HG03280 (cell line): ENCODE results near the gene TRMT2A.
"Not testable (repeated sequence)": the region's sequence is repeated elsewhere in the genome, so short reads cannot be mapped to it uniquely, and the experiment has no call there.

Source experiments
- ATAC-seq: cut with Tn5 transposase; IDR thresholded peaks from one replicate; pipeline ENCODE4 v1.9.1; 2021; ENCODE audit warnings: mild to moderate bottlenecking, moderate library complexity; ENCODE audit not compliant: unreplicated experiment

The TRMT2A gene

DNA sequence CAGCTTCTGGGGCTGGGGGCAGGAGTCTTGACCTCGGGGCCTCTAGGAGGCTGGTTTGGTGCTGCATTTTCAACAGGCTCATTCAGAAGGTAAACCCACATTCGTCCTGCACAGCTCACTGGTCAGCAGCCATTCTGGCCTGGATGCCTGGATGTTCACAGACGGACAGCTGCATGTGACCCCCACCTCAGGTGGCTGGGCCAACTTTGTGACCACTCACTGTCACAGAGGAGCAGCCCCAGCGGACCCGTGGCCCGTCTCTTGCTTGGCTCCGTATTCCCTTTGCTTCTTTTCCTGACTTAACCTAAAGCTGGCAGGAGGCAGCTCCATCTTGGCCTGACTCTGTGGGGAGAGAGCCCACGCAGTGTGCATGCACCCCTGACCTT is 28.8 kb downstream of the TRMT2A start:
- ATAC-seq: no peak

DNA sequence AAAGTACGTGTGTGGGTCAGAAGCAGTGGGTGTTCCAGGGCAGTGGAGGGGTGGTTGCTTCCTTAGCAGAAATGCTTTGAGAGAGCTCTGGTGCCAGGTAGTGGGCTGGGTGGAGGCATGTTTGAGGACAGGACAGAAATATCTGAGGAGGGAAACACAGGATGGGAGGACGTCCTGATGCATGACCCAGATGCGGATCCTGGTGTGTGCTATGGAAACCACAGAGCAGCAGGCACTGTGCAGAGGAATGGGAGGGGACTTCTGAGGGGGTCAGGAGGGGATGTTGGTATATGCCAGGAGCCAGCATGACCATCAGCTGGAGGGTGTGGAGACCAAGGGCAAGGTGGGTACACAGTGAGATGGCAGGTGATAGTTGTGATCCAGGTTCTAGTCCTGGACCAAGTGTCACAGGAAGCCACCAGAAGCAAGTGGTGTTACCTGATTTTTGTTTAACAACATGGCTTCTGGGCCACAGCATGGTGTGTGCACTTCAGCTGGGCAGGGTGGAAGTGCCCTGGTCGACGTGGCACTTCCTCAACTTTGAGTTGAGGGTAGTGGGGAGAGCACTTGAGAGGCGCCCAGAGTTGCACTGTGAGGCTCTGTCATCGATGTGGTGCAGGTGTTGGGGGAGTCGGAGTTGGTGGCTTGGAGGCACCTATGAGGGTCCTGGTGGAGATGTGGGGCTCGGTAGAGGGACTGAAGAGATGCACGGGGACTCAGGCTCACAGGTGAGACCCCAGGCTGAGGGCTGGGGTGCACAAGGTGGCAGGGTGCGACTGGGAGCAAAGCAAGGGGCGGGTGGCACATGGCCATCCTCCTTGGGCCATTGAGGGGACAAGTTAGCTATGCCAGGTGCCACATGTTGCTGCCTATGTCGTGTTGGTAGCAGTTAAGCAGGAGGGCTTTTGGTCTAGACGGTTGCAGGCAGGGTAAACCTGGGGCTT is 29.4 kb downstream of the TRMT2A start:
- ATAC-seq: no peak

DNA sequence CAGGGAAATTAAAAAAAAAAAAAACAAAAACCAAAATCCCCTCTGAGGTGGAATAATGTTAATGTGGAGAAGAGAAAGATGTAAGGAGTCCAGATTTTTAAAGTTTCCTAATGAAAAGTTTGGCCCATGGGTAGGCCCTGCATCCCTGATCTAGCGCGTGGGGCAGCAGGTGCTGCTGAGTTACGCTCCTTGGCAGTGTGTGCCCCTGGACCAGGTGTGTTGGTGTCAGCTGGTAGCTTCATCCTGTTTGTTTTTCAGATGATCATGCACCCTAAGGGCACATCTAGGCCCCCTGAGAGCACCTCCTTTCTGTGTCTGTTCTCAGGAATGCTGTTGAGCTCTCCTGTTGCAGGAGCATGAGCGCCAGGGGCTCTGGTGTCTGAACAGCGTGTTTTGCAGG is 30.3 kb downstream of the TRMT2A start:
- ATAC-seq: no peak

DNA sequence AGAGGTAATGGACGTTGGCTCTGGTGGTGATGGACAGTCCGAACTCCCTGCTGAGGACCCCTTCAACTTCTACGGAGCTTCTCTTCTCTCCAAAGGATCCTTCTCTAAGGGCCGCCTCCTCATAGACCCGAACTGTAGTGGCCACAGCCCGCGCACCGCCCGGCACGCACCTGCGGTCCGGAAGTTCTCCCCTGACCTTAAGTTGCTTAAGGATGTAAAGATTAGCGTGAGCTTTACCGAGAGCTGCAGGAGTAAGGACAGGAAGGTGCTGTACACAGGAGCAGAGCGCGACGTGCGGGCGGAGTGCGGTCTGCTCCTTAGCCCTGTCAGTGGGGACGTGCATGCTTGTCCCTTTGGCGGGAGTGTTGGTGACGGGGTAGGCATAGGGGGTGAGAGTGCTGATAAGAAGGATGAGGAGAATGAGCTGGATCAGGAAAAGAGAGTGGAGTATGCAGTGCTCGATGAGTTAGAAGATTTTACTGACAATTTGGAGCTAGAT is 30.9 kb downstream of the TRMT2A start:
- no peak for ATAC-seq

DNA sequence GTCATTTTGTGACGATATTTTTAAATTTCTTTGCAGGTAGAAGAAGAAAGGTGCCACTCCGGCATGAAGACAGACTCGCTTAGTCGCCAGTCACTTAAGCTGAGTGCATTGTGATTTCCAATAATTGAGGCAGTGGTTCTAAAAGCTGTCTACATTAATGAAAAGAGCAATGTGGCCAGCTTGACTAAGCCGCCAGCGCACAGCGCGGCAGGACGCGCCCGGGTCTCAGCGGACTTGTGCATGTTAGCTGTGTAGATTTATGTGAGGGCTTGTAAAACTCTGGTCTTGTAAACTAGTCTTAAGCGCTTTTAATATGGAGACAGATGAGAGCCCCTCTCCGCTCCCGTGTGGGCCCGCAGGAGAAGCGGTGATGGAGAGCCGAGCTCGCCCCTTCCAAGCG is 31.4 kb downstream of the TRMT2A start:
- ATAC-seq: no peak

DNA sequence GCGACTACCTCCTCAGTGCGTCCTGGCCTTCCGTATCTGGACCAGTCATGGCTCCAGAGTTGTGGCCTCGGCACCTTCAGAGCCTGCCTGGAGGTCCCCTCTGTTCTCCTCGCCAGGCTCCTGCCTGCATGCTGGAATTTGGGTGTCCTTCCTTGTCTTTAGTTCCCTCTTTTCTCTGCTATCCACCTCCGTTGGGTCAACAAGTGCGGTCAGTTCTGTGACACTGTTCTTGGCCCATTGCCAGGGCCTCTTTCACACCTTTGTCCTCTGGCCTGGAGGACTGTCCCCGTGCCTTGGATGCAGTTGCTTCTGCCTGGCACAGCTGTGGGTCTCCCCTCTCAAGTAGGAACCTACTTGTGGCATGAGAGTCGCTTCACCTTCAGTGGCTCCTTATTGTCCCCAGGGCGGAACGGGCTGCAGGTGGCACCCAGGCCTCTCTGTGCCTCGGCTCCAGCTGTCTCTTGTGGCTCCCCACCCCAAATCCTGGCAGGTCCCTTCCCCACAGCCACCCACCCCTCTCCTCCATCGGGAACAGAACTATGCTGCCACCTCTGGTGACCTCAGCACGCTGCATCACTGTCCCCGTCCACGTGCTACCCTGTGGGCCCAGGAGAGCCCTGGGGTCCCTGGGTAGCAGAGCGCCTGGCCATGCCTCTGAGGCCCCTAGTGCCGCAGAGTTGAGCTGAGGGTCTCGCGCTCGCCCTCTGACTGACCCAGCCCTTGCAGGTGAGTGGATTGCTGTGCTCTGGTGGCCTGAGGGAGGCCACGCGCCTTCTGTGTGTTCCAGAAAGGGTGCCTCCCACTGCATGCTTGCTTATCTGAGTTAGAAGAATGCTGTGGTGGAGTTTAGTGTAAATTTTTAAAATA is 32.2 kb downstream of the TRMT2A start:
- ATAC-seq: no peak

DNA sequence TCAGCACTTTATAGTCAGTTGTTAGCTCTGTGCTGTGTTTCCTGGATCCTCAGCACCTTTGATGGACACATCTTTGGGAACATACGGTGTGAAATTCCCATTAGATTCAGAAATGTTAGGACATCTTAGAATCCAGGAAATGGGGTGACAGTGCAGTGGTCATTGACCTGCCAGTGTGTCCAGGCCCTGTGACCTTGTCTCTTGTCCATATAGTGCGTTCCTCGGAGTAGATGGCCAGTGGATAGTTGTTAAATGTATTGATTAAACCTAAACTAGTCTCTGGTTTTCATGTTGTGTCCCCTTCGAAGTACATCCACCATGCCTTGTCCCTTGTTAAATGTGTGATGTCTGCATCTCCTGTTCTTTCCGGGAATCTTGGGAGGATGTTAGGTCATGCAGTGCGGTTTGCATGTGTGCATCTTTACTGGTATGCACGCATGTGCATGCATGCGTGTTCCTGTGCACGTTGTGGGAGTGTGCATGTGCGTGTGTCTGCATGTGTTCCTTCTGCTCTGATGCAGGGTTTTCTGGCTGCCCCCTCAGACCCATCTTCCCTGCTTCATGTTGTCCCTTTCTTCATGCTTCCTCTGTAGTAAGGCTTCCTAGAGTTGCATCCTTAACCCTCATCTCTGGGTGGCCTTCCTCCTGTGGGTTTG is 33.0 kb downstream of the TRMT2A start:
- ATAC-seq: no peak

DNA sequence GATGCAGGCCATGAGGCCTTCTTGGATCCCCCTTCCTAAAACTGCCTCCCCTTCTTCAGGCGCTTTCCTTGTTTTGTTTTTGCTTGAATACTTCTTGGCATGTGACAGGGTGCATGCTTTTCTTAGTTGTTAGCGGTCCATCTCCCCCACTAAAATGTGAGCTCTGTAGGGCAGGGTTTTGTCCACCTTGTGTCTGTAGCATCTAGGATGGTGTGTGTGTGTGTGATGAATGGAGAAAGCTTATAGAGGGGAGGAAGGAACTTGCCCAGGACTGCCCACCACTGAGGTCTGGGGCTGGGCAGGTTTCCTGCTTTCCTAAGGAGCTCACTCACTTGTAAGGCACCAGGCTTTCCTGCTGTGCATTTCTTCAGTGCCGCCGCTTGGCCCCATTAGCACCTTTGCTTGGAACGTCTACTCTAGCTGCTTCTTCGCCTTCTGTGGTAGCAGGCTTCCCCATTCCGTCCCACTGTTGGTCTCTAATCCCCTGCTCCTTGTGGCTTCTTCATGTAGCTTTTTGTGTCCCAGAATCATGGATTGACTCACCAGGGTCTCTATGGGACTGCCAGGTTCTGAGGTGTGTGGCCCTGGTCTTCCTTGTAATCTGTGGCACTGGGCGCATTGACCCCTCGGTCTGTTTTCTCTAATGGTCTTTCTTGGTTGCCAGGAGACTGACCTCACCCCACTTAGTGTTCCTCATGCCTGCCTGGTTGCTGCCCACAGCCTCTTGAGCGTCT is 33.7 kb downstream of the TRMT2A start:
- ATAC-seq: no peak

DNA sequence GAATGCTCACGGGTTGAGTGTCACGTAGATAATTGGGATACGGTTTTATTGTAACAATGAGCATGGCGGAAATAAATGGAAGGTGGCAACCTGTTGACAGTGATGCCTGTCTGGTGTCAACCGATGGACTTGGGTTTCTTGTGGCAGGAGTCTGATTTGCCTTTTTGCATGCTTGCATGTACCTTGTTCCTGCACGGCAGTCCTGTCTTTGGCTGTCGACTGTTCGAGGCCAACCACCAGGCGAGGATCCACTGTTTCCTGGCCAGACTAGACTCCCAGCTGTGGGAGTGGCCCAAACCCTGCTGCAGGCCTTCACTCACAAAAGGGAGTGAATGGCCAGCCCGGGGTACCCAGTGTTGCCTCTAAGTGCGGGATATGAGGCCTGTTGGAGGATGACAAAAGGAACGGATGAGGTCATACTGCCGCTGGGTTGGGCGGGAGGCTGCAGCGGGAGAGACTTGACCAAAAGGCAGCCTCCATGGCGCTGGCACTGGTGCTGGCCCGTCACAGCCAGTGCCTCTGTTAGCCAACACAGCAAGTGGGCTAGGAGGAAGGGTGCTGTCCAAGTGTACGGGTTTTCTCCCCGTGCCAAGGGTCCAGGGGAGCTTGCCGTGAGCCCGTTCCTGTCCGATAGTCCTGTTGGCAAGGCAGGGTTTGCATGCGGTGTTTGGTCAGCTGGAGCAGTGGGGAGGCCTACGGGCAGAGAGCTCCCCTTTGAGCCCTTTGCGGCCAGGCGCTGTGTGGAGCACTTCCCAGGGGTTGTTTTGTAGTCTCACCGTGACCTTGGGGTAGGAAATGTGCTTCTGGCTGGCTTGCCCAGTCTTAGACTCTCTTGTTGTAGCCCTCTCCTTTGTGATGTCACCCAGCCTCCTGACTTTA is 36.0 kb downstream of the TRMT2A start:
- ATAC-seq: no peak

DNA sequence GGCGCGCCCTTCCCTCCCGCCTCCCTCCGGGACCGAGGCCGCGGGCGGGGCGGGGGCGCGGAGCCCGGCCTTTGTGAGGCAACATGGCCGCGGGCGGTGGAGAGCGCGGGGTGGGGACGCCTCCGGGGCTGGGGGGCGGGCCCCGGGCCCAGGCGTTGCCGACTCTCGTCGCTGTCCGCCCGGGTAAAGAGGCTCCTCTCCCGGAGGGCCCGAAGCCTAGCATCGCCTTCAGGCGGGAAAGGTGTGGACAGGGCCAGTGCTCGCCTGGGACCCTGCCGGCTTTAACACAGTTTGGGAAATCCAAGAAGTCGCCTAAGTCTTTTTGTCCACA is 36.6 kb downstream of the TRMT2A start:
- peak; percentile 64 for ATAC-seq

DNA sequence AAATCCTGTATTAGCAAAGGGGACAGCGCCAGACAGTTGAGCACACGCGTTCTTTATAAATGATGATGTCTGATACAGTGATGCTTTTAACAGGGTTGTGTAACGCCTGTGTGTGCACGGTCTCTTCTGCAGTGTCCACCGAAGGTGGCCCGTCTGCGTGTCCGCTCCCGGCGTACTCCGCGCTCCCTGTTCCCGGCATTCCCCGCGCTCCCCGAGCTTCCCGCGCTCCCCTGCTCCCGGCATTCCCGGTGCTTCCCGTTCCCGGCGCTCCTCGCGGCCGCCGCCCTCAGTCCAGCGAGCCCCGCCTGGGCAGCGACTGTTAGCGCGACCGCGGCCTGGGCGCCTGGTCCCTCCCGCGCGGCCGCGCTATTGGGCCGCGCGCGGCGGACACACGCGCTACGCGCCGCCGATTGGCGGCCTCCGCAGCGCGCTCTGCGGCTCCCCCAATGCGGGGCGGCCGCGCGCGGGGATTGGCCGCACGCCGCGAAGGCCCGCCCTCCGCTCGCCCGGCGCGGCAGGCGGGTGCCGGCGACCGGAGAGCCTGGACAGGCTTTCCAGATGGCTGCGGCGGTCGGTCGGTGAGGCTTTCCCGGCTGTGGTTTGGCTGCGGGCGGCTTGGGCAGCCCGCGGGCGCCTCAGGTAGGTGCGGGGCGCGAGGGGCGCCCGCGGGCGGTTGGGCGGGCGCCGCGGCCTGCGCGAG is 37.1 kb downstream of the TRMT2A start, which contains the start of gene DGCR8:
TSS of gene DGCR8 (plus strand) at position 497 of the 700 bp plus-strand sequence. CDS start 5,723 bp downstream, outside the sequence.
- ATAC-seq: peak; percentile 79

DNA sequence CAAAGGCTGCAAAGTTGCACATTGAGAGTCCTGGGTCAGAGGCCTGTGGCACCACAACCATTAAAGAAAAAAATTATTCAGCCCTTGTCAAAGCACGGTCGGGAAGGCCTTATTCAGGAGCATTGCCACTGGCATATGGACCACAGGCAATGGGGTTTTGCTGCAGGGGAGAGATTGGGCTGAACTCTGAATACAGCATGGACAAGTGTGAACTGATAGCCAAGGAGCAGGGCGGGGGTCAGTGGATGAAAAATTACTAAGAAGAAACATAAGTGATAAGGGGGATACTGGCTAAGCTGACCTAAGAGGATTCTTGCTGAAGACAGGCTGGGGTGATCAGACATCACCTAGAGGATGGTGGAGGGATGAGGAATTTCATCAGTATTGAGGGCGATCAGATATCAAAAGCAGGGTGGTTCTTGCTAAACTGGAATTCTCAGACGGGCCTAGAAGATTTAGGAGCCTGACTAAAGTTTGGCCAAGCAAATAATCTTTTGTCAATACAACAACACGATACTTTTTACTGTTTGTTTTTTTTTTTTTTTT is 40.3 kb downstream of the TRMT2A start:
- no peak for ATAC-seq

DNA sequence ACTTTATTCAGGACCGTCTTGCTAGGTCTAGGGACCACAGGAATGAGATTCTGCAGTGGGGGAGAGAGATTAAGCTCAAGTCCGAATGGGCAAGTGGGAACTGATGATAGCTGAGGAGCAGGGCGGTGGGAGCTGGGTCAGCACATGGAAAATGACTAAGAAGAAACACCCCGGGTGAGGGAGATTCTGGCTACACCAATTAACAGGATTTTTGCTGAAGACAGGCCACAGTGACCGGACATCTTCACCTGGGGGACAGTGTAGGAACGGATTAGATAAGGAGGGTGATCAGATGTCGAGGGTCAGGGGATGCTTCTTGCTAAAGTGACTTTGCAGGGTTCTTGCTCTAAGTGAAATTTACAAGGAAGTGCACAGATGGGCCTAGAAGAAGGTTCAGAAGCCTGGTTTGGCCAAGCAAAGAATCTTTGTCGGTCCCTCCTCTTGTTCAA is 45.5 kb downstream of the TRMT2A start:
- ATAC-seq: no peak

DNA sequence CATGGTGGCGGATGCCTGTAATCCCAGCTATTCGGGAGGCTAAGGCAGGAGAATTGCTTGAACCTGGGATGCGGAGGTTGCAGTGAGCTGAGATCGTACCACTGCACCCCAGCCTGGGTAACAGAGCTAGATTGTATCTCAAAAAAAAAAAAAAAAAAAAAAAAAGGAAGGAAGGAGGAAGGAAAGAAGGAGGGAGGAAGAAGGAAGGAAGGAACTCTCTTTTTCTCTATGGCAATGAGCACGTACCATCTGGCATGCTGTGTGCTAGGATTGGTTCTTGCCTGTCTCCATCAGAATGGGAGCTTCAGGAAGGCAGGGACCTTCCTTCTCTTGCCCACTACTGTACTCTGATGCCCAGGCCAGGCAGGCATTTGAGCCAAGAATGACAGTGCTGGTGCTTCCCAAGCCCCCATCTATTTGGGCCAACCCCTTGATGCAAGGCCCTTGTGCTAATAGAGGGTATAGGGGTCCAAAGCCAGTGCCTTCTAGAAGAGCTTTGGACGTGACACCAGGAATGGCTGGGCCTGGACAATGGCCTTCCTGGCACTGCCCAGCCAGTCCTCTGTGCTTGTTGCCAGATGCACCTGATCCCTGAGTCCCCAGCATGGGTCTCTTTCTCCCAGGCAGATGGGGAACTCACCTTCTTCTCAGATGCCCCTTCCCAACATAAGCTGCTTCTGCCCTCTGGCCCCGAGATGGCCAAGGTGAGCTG is 47.5 kb downstream of the TRMT2A start:
- no peak for ATAC-seq

DNA sequence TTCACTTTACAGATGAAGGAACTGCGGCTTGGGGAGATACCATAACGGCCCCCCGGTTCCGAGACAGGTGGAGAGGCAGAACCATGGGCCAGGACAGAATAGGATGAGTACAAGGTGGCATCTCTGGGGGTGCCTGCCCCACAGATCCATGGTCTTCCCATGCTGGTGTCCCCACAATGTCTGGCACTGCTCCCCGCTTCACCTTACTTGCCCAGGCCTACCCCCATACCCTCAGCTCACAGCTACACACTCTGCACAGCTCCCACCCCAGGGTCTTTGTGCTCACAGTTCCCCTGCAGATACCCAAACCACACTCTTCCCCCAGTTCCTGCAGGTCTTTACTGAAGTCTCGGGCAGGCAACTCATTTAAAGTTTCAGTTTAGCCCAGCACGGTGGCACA is 48.4 kb downstream of the TRMT2A start:
- ATAC-seq: no peak

DNA sequence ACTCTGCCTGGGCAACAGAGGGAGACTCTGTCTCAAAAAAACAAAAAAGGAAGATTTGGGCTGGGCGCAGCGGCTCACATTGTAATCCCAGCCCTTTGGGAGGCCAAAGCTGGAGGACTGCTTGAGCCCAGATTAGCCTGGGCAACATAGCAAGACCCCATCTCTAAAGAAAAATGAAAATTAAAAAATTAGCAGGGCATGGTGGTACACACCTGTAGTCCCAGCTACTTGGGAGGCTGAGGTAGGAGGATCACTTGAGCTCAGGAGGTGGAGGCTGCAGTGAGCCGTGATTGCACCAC is 49.7 kb downstream of the TRMT2A start:
- not testable (repeated sequence) for ATAC-seq

DNA sequence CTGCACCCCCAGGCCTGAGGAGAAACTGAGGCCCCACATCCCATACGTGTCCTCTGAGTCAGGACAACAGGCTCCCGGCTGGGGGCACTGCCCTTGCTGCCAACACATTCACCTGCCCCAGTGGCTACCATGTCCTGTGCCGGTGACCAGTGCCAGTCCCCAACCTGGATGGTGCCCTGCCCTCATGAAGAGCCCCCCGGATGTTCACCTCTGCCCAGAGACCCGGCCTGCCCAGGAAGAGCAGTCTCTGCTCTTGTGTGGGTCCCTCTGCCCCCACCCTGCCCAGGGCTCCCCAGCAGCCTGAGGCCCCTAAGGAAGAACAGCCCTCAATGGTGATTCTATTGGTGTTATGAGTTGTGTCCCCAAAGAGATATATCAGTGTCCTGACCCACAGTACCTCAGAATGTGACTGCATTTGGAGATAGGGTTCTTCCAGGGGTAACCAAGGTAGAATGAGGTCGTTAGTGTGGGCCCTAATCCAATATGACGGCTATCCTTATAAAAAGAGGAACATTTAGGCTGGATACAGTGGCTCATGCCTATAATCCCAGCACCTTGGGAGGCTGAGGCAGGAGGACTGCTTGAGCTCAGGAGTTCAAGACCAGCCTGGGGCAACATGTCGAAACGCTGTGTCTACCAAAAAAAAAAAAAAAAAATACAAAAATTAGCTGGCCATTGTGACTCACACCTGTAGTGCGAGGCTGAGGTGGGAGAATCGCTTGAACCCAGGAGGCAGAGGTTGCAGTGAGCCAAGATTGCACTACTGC is 50.2 kb downstream of the TRMT2A start:
- no peak for ATAC-seq
